Endothelial cell (in vitro differentiated cells): ENCODE measurements around the gene USF3. TPM values are rescaled to one million over a fixed set of nuclear protein-coding genes. Genes with fewer than 3 reads are reported as not detected.

Experiments
- DNase-seq: peaks from one replicate; pipeline ENCODE4 v3.0.0; 2021; ENCODE audit warnings: low spot score
- H3K27ac Mint-ChIP-seq: one replicate; pipeline ENCODE4 v1.8.0; 2021; ENCODE audit warnings: mixed read lengths, inconsistent platforms; ENCODE audit not compliant: unreplicated experiment
- H3K27me3 Mint-ChIP-seq: one replicate; pipeline ENCODE4 v1.8.0; 2021; ENCODE audit warnings: mild to moderate bottlenecking, moderate library complexity, mixed read lengths, inconsistent platforms; ENCODE audit not compliant: unreplicated experiment
- H3K36me3 Mint-ChIP-seq: one replicate; pipeline ENCODE4 v1.8.0; 2021; ENCODE audit warnings: mild to moderate bottlenecking, low read depth, mixed read lengths, inconsistent platforms; ENCODE audit not compliant: unreplicated experiment
- H3K4me1 Mint-ChIP-seq: one replicate; pipeline ENCODE4 v1.8.0; 2021; ENCODE audit warnings: mild to moderate bottlenecking, mixed read lengths, inconsistent platforms; ENCODE audit not compliant: unreplicated experiment
- H3K4me3 Mint-ChIP-seq: one replicate; pipeline ENCODE4 v1.8.0; 2021; ENCODE audit warnings: mild to moderate bottlenecking, mixed read lengths, inconsistent platforms; ENCODE audit not compliant: unreplicated experiment
- H3K9me3 Mint-ChIP-seq: one replicate; pipeline ENCODE4 v1.8.0; 2021; ENCODE audit warnings: mixed read lengths, inconsistent platforms; ENCODE audit not compliant: unreplicated experiment
- CTCF ChIP-seq: fragments of 200-600 bp; sonication (generic); IDR thresholded peaks from one replicate; pipeline ENCODE4 v1.5.0; 2021; ENCODE audit warnings: antibody characterized with exemption; ENCODE audit not compliant: unreplicated experiment
- long read RNA-seq: library from polyadenylated mRNA; unstranded; transcript quantifications from one replicate; pipeline ENCODE4 v2.0.0, GENCODE V29; 2020; ENCODE audit not compliant: unreplicated experiment
- total RNA-seq: library from RNA; stranded (reverse); fragmentation: NEBNext Ultra II Directional; extraction: Animal tissue kit (Norgen Biotek cat#: 25700); gene quantifications from one replicate; pipeline ENCODE4 v1.2.1, GENCODE V29; 2021; ENCODE audit not compliant: unreplicated experiment

Gene USF3
- 15.4 TPM for total RNA-seq
- long read RNA-seq, partial matches to known transcripts = 1 of 1 reads
- long read RNA-seq, other reads (novel, unspliced or antisense) = 0 of 1 reads

- peak within 1 kb of the TSS; percentile 100 for H3K27ac Mint-ChIP-seq
- peak within 1 kb of the TSS; percentile 100 for H3K4me3 Mint-ChIP-seq
- DNase-seq = peak; percentile 63
- H3K4me1 Mint-ChIP-seq = peaks cover 23% of the 10 kb centered on the region
- TF ChIP-seq CTCF = no peak
- H3K36me3 Mint-ChIP-seq = peaks cover 10% of the 10 kb centered on the region
- no peaks in the 10 kb centered on the region for H3K9me3 Mint-ChIP-seq
- peaks cover 9% of the 10 kb centered on the region for H3K27me3 Mint-ChIP-seq
These were observed at the start of gene USF3 for GRCh38 chr3:113695786-113696645. USF3 (minus strand) TSS chr3:113696642; CDS start chr3:113674878, 21,764 bp downstream.

- Mint-ChIP-seq H3K4me3 (peak within 1 kb of the TSS; percentile 99), H3K36me3 (peaks cover 4% of the 10 kb centered on the region), H3K27ac (peak within 1 kb of the TSS; percentile 100), H3K4me1 (peaks cover 49% of the 10 kb centered on the region), H3K9me3 (no peaks in the 10 kb centered on the region), H3K27me3 (peaks cover 9% of the 10 kb centered on the region)
- TF ChIP-seq CTCF = no peak
- DNase-seq = peak; percentile 95
These were observed 49.5 kb upstream of the USF3 start, which contains the start of gene NAA50 for GRCh38 chr3:113745756-113746547. NAA50 (minus strand) TSS chr3:113746249; CDS start chr3:113745949, 300 bp downstream.

GRCh38 chr3:113744941-113745755 is 48.7 kb upstream of the USF3 start:
- Mint-ChIP-seq H3K27ac (peak overlapping the region; percentile 95), H3K4me1 (peaks cover 50% of the 10 kb centered on the region), H3K9me3 (no peaks in the 10 kb centered on the region), H3K27me3 (peaks cover 9% of the 10 kb centered on the region), H3K36me3 (peaks cover 4% of the 10 kb centered on the region), H3K4me3 (peak overlapping the region; percentile 99)
- TF ChIP-seq CTCF = peak; percentile 49
- DNase-seq = peak; percentile 59

- Mint-ChIP-seq H3K27ac (peak overlapping the region; percentile 61), H3K4me1 (peaks cover 38% of the 10 kb centered on the region), H3K9me3 (no peaks in the 10 kb centered on the region), H3K36me3 (peaks cover 4% of the 10 kb centered on the region), H3K4me3 (no peak overlapping the region), H3K27me3 (peaks cover 9% of the 10 kb centered on the region)
- TF ChIP-seq CTCF = no peak
- DNase-seq = no peak
These were observed 46.7 kb upstream of the USF3 start for GRCh38 chr3:113743006-113743630.
